ENCODE measurements around the gene PPIL3.

PPIL3 gene

GRCh38 chr2:200860092-200860795 lies 28.6 kb downstream of the PPIL3 start:
- DNase-seq = no peak

GRCh38 chr2:200856806-200857205 lies 32.1 kb downstream of the PPIL3 start:
- DNase-seq = no peak

- no peak for DNase-seq
Observed at GRCh38 chr2:200852605-200853004, 36.3 kb downstream of the PPIL3 start.

GRCh38 chr2:200851398-200852248 lies 37.3 kb downstream of the PPIL3 start:
- no peak for DNase-seq

DNA sequence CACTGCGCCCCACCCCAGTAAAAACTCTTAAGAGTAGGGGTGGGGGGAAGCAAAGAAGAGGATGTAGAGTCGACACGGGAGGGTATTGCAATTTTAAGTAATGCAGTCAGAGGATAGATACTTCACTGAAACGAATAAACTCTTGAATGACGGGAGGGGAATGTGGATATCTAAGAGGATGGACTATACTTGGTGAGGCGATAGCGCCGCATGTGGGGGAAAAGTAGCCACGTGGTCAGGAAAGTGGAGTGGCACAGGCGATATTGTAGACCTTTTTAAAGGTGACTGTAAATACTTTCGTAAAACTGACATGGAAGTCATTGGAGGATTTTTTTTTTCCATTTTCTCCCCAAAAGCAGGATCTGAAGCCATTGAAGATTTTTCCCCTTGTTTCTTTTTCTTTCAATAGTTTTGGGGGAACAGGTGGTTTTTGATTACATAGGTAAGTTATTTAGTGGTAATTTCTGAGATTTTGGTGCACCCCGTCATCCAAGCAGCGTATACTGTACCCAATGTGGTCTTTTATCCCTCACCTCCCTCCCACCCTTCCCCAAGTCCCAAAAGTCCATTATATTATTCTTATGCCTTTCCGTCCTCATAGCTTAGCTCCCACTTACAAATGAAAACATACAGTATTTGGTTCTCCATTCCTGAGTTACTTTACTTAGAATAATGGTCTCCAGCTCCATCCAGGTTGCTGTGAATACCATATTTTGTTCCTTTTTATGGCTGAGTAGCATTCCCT lies 38.2 kb downstream of the PPIL3 start:
- DNase-seq = no peak

DNA sequence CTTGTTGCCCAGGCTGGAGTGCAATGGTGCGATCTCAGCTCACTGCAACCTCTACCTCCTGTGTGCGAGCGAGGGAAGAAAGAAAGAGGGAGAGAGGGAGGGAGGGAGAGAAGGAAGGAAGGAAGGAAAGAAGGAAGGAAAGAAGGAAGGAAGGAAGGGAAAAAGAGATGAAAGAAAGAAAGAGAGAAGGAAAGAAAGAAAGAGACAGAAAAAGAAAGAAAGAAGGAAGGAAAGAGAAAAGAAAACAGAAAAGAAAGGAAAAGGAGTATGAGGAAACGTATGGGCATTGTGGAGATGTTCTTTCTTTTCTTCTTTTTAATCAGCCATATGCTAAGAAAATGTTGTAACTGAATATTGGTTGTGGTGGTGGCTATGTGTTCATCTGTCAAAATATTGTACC lies 40.9 kb downstream of the PPIL3 start:
- DNase-seq = no peak

DNA sequence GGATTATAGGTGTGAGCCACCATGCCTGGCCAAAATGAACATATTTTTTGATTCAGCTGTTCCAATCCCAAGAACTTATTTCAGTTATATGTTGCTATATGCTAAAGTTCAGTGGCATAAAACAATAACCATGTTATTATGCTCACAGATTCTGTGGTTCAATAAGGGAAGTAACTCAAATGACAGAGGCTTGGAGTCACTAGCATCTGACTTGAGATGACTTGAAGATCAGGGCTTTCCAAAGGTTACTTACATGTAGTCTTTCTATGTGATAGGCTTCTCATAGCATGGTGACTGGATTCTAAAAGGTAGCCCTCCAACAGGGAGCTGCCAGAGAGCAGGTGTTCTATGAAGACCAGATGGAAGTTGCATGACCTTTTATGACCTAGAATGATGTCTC lies 41.6 kb downstream of the PPIL3 start:
- DNase-seq = no peak

DNA sequence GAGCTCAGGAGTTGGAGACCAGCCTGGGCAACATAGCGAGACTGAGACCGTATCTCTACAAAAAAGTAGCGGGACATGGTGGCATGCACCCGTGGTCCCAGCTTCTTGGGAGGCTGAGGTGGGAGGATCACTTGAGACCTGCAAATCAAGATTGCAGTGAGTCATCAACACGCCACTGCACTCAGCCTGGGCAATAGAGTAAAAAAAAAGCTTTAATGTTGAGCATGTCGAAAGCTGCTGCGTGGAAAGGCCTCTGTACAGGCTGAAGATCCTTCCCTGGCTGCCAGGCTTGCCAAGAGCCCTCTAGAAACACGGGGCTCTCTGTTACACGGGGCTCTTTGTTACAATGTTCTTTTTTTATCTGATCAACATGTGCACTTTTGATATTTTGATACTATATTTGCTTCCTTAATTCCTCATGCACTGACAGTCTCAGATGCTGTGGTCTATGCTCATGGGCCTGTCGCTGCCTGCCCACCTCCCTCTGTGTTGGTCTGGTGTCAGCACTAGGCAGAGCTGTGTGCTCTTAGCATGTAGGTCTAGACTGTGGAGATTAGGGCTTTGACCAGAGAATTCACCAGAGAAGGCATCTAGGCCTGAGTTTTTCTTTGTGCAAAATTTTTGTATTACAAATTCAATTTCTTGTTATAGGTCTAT lies 43.1 kb downstream of the PPIL3 start:
- no peak for DNase-seq

GRCh38 chr2:200845194-200845593 lies 43.7 kb downstream of the PPIL3 start:
- no peak for DNase-seq

GRCh38 chr2:200843993-200844948 lies 44.6 kb downstream of the PPIL3 start:
- DNase-seq = no peak

DNA sequence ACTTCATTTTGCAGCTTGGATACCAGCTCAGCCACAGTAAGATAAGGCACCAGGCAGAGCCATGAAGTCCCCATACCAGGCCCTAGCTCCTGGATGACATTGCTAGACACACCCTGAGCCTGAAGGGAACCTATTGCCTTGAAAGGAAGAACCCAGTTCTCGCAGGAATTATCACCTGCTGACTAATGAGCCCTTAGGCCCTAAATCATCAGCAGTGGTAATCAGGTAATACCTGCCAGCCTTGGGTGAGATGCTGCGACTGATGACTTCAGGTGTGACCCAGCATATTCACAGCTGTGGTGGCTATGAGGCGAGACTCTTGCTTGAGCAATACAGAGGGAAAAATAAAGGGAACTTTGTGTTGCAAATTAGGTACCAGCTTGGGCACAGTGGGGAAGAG lies 49.4 kb downstream of the PPIL3 start:
- no peak for DNase-seq

- DNase-seq = no peak
Observed at GRCh38 chr2:200834701-200835100, 54.2 kb downstream of the PPIL3 start.

DNA sequence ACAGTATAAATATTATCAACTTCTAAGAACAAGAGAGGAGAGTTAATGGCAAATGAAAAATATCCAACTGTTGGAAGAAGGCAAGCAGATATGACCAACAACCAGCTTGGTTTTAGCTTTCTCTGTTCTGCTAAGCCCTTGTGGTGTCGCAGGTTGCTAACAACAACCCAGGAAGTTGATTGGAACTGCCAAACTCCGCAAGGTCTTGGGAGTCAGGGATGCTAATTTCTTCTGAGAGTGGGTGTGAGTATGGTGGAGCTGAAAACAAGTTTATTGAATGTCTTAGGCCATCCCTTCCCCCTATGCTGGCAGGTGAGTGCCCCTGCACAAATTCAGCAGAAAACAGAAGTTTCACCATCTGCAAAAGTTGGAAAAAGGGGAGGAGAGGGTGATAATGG lies 59.6 kb downstream of the PPIL3 start:
- no peak for DNase-seq

DNA sequence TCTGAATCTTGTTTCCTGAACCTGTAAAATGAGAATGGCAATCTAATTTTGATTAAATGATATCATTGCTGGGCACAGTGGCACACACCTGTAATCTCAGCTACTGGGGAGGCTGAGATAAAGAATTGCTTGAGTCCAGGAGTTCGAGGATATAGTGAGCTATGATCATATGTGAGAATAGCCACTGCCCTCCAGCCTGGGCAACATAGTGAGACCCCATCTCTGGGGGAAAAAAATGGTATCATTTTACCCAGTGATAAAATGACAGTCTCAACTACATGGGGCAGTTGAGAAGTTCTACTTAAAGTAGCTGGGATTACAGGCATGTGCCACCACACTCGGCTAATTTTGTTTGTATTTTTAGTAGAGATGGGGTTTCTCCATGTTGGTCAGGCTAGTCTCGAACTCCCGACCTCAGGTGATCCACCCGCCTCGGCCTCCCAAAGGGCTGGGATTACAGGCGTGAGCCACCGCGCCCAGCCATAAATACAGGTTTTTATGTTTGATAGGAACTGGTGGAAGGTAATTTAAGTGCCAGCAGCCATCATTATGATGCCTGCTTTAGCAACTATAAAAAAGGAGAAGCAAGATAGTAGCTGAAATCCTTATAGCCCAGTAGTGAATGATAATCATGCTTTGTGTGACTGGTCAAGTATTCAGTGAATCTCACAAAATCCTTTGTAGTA lies 60.2 kb downstream of the PPIL3 start:
- no peak for DNase-seq

GRCh38 chr2:200828104-200828503 lies 60.8 kb downstream of the PPIL3 start:
- no peak for DNase-seq

DNA sequence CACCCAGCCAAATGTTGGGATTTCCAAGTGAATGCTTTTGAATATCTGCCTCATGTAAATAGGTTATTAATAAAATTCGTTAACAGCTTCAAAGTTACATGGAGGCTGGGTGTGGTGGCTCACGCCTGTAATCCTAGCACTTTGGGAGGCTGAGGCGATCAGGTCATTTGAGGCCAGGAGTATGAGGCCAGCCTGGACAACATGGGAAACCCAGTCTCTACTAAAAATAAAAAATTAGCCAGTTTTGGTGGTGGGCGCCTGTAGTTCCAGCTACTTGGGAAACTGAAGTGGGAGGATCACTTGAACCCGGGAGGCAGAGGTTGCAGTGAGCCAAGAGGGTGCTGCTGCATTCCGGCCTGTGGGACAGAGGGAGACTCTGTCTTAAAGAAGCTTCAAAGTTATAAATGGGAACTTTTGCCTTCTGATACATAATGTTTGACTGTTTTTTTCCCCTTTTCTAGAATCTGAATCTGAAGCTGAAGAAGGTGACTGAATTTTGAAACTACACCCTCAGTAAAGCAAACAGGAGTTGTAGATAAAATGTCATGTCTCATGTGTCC lies 67.1 kb downstream of the PPIL3 start:
- DNase-seq = no peak
